HG03342 (cell line): ENCODE data around the gene KLRG1.

Experiments used
- ATAC-seq: cut with Tn5 transposase; IDR thresholded peaks from one replicate; pipeline ENCODE4 v1.9.1; 2021; ENCODE audit warnings: mild to moderate bottlenecking, moderate library complexity; ENCODE audit not compliant: unreplicated experiment

The KLRG1 gene

GRCh38 chr12:9040484-9041186 is 51.3 kb downstream of the KLRG1 start:
- ATAC-seq: no peak

- no peak for ATAC-seq
Observed at GRCh38 chr12:9041321-9041720, 52.0 kb downstream of the KLRG1 start.

- no peak for ATAC-seq
Observed at GRCh38 chr12:9043766-9044165, 54.4 kb downstream of the KLRG1 start.

GRCh38 chr12:9047105-9047504 is 57.8 kb downstream of the KLRG1 start:
- ATAC-seq: no peak

GRCh38 chr12:9048930-9049329 is 59.6 kb downstream of the KLRG1 start:
- ATAC-seq: no peak

- ATAC-seq: no peak
Observed at GRCh38 chr12:9049520-9050133, 60.3 kb downstream of the KLRG1 start.

- ATAC-seq: no peak
Observed at GRCh38 chr12:9050521-9051157, 61.3 kb downstream of the KLRG1 start.

GRCh38 chr12:9051158-9051550 is 61.8 kb downstream of the KLRG1 start:
- ATAC-seq: no peak

- no peak for ATAC-seq
Observed at GRCh38 chr12:9052610-9053009, 63.3 kb downstream of the KLRG1 start.
